Gastroesophageal sphincter (tissue), 4 donors: ENCODE measurements around the gene KRTAP12-1. TPM values are rescaled to one million over a fixed set of nuclear protein-coding genes. Genes with fewer than 3 reads are reported as not detected.
"Not testable (repeated sequence)": the region's sequence is repeated elsewhere in the genome, so short reads cannot be mapped to it uniquely, and the experiment has no call there.

Source experiments
- ATAC-seq: fragments of 150-250 bp; one replicate; pipeline ENCODE4 v1.9.1; 2016; ENCODE audit warnings: mild to moderate bottlenecking, moderate library complexity
- H3K27ac ChIP-seq, 4 donors: fragments of 200-600 bp; sonication (generic) in 3 of 4; 1 replicate in 3 of 4; 2 replicates in 1 of 4; pipeline ENCODE4 v1.5.1; 2016 to 2019
- H3K27me3 ChIP-seq: fragments of 200-600 bp; sonication (generic); one replicate; pipeline ENCODE4 v1.5.1; 2019
- H3K36me3 ChIP-seq, 2 donors: fragments of 200-600 bp; sonication (generic); one replicate each; pipeline ENCODE4 v1.5.1; 2019; ENCODE audit warnings: control low read depth in 1 of 2
- H3K4me1 ChIP-seq, 3 donors: fragments of 200-600 bp; sonication (generic); 1 replicate in 2 of 3; 2 replicates in 1 of 3; pipeline ENCODE4 v1.5.1; 2016 to 2019; ENCODE audit warnings: control low read depth in 2 of 3
- H3K4me3 ChIP-seq, 2 donors: fragments of 200-600 bp; sonication (generic); one replicate each; pipeline ENCODE4 v1.5.1; 2019; ENCODE audit warnings: mild to moderate bottlenecking in 1 of 2, moderate library complexity in 1 of 2
- H3K9me3 ChIP-seq, 3 donors: fragments of 200-600 bp; sonication (generic); one replicate each; pipeline ENCODE4 v1.5.1; 2017 to 2019; ENCODE audit warnings: control low read depth in 2 of 3
- CTCF ChIP-seq, 4 experiments: fragments of 200-600 bp in 2 of 4; fragments of 450-650 bp in 2 of 4; sonication (generic) in 1 of 4; IDR thresholded peaks; one replicate each; pipeline ENCODE4 v1.5.1; 2017 to 2019; ENCODE audit warnings: antibody characterized with exemption in 4 of 4, mild to moderate bottlenecking in 2 of 4, moderate library complexity in 2 of 4
- EP300 ChIP-seq: sonication (generic); formaldehyde crosslinking; IDR thresholded peaks from one replicate; pipeline ENCODE4 v1.6.1; 2017; ENCODE audit warnings: antibody characterized with exemption, mild to moderate bottlenecking
- POLR2A ChIP-seq, 2 donors: fragments of 450-650 bp; IDR thresholded peaks; one replicate each; pipeline ENCODE4 v1.6.1; 2017; ENCODE audit warnings: antibody characterized with exemption in 2 of 2, mild to moderate bottlenecking in 2 of 2, moderate library complexity in 1 of 2
- POLR2AphosphoS5 ChIP-seq: sonication (generic); formaldehyde crosslinking; IDR thresholded peaks from one replicate; pipeline ENCODE4 v1.6.1; 2017; ENCODE audit warnings: antibody characterized with exemption
- WGBS, 2 donors: methylation state at CpG; one replicate each; pipeline ENCODE4 v1.1.5; 2018; ENCODE audit warnings: low coverage in 1 of 2; 5-methylcytosine and 5-hydroxymethylcytosine counted together
- total RNA-seq, 4 donors: library from RNA; depleted of rRNA; stranded (reverse); fragments of >200 nt; gene quantifications; one replicate each; pipeline ENCODE4 v1.1.0, GENCODE V29; 2016

The KRTAP12-1 gene
- total RNA-seq, 4 donors from 2014 or later = not detected

GRCh38 chr21:44670642-44671432, 11.1 kb downstream of the KRTAP12-1 start:
- no peaks in the 10 kb centered on the region for H3K4me1 ChIP-seq
- 60 to 73% methylated on average over 1 to 2 of the region's 3 CpGs for WGBS, 2 donors
- no peak for ATAC-seq
- TF ChIP-seq POLR2A (IDR thresholded peaks at IDR 0.05) (no peak), POLR2AphosphoS5 (no peak), CTCF (IDR thresholded peaks at IDR 0.05) (no peak), EP300 (no peak)
- H3K9me3 ChIP-seq = peaks cover 0 to 40% (median 0%) of the 10 kb centered on the region in 3 donors
- no peak overlapping the region for H3K27ac ChIP-seq
- H3K27me3 ChIP-seq = peaks cover 20% of the 10 kb centered on the region
- H3K36me3 ChIP-seq = no peaks in the 10 kb centered on the region
- no peak overlapping the region for H3K4me3 ChIP-seq

GRCh38 chr21:44667612-44668011, 14.4 kb downstream of the KRTAP12-1 start:
- H3K9me3 ChIP-seq = peaks cover 0 to 32% (median 0%) of the 10 kb centered on the region in 3 donors
- 47 to 100% methylated on average over 1 of the region's 1 CpG for WGBS, 2 donors
- TF ChIP-seq POLR2A (IDR thresholded peaks at IDR 0.05) (no peak), EP300 (no peak), CTCF (IDR thresholded peaks at IDR 0.05) (no peak), POLR2AphosphoS5 (no peak)
- ATAC-seq = no peak
- H3K27ac ChIP-seq = no peak overlapping the region
- H3K27me3 ChIP-seq = peaks cover 30% of the 10 kb centered on the region
- no peak overlapping the region for H3K4me3 ChIP-seq
- H3K4me1 ChIP-seq = no peaks in the 10 kb centered on the region
- H3K36me3 ChIP-seq = no peaks in the 10 kb centered on the region

GRCh38 chr21:44666401-44667320, 15.3 kb downstream of the KRTAP12-1 start, which contains the start of gene KRTAP12-2:
TSS of gene KRTAP12-2 (minus strand) at chr21:44666927. CDS start at chr21:44666886, 41 bp downstream.
- peaks cover 0 to 23% (median 0%) of the 10 kb centered on the region in 3 donors for H3K9me3 ChIP-seq
- H3K4me3 ChIP-seq = no peak within 1 kb of the TSS
- TF ChIP-seq EP300 (no peak), CTCF (IDR thresholded peaks at IDR 0.05) (no peak)
- peaks cover 32% of the 10 kb centered on the region for H3K27me3 ChIP-seq
- 55 to 57% methylated on average over 4 of the region's 19 CpGs for WGBS, 2 donors
- no peaks in the 10 kb centered on the region for H3K36me3 ChIP-seq
- no peaks in the 10 kb centered on the region for H3K4me1 ChIP-seq
- no peak within 1 kb of the TSS for H3K27ac ChIP-seq
- ATAC-seq = no peak

GRCh38 chr21:44664691-44665090, 17.3 kb downstream of the KRTAP12-1 start:
- H3K4me3 ChIP-seq = no peak overlapping the region
- no peaks in the 10 kb centered on the region for H3K36me3 ChIP-seq
- peaks cover 0 to 8% (median 0%) of the 10 kb centered on the region in 3 donors for H3K9me3 ChIP-seq
- TF ChIP-seq CTCF (IDR thresholded peaks at IDR 0.05) (no peak), EP300 (no peak), POLR2AphosphoS5 (no peak), POLR2A (IDR thresholded peaks at IDR 0.05) (no peak)
- WGBS, 2 donors = 79 to 100% methylated on average over 3 of the region's 5 CpGs
- H3K27me3 ChIP-seq = peaks cover 26% of the 10 kb centered on the region
- no peak overlapping the region for H3K27ac ChIP-seq
- ATAC-seq = no peak
- no peaks in the 10 kb centered on the region for H3K4me1 ChIP-seq

- H3K36me3 ChIP-seq, ATAC-seq, H3K27ac ChIP-seq, H3K4me3 ChIP-seq, H3K4me1 ChIP-seq: not testable (repeated sequence)
- peaks cover 0 to 12% (median 0%) of the 10 kb centered on the region in 3 donors for H3K9me3 ChIP-seq
- WGBS, 2 donors = 37 to 62% methylated on average over 6 to 7 of the region's 7 CpGs
- H3K27me3 ChIP-seq = peaks cover 45% of the 10 kb centered on the region
Measured at GRCh38 chr21:44661567-44661966, 20.4 kb downstream of the KRTAP12-1 start.
